GM21447 (cell line): ENCODE results near the gene RNF145.
A peak's percentile ranks its signal among the peaks of the same experiment; 100 is the strongest.
"Not testable (repeated sequence)": the region's sequence is repeated elsewhere in the genome, so short reads cannot be mapped to it uniquely, and the experiment has no call there.

ENCODE experiments used
- ATAC-seq: cut with Tn5 transposase; IDR thresholded peaks from one replicate; pipeline ENCODE4 v1.9.1; 2021; ENCODE audit not compliant: unreplicated experiment

RNF145 gene

DNA sequence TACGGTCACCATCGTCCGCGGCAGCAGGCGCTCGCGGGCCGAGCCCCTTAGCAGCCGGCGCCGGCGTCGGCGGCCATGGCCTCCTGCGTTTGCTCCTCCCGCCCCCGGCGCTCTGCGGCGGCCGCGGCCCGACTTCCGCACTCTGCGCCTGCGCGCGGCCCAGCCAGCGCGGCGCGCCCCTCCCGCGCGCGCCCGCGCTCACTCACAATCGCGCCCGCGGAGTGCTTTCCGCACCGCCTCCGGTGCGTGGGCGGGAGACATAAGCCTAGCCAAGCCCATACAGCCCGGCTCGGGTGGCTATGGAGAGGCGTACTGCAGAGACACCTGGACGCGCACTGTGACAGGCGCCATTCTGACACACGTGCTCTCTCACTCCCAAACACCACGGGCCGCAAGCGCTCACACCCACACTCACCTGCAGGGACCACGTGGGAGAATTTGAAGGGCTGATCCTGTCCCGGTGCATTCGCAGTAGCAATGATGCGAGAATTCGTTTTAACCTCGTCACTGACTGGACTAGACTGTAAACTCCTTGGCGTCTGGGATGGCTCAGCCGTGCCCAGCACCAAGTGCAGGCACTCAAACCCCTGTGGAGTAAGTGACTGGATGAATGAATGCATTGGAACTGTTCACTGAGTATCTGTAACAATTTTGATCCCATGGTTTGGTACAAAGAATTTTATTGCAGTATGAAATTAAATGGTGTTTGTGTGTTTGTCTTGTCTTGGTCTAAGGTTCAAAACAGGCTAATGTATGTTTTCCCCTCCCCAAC, at the start of gene RNF145:
Gene RNF145 (minus strand): TSS at position 116 of the 772 bp plus-strand sequence. CDS start 5,936 bp downstream, outside the sequence.
- peak; percentile 65 for ATAC-seq

- ATAC-seq, result no peak
Measured at GRCh38 chr5:159258361-159258760, 49.0 kb upstream of the RNF145 start.

- ATAC-seq, result no peak
Measured at GRCh38 chr5:159257629-159258283, 48.4 kb upstream of the RNF145 start.

DNA sequence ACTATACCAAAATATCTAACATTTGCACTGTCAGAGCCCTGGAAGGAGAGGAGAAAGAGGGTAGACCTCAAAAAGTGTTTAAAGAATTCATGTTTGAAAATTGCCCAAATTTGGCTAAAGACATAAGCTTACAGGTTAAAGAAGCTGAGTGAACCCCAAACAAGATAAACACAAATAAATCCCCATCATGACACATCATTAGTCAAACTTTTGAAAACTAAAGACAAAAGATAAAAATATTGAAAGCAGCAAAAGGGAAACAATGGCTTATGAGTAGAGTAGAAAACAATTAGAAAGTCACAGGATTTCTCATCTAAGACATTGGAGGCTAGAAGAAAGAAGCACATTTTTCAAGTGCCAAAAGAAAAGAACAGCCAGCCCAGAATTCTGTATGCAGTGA, 47.7 kb upstream of the RNF145 start:
- no peak for ATAC-seq

- ATAC-seq, result no peak
Measured at GRCh38 chr5:159252195-159252594, 42.8 kb upstream of the RNF145 start.

DNA sequence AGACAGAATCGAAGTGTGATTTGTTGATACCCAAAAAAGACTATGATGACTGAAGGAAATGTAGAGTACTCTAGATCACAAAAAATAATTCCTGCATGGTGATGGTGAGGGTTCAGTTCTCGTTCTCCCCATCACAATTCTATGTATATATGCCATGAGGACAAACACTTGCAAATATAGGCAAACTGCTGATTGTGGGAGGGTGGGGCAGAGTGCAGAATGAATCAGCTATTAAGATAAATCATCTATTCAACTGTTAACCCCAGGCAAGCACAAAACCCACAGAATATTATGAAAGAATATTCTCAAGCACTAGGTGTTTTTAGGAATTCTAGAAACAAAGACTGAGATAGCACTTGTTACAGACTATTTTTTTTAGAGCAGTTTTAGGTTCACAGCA, 39.8 kb upstream of the RNF145 start:
- no peak for ATAC-seq

DNA sequence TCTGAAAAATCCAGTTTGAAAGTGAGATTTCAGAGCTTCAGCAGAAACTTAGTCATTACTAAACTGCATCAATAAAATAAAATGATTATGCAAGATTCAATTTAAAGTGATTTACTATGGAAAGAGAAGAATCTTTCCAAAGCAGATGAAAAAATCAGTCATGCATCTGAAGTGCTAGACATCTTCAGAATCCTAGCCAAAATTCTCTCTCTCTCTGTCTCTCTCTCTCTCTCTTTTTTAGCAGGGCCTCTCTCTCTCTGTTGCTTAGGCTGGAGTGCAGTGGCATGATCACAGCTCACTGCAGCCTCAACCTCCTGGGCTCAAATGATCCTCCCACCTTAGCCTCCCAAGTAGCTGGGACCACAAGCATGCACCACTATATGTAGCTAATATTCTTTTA, 35.5 kb upstream of the RNF145 start:
- ATAC-seq, result no peak

GRCh38 chr5:159244163-159244562, 34.8 kb upstream of the RNF145 start:
- ATAC-seq, result no peak

- ATAC-seq, result no peak
Measured at GRCh38 chr5:159243385-159243784, 34.0 kb upstream of the RNF145 start.

DNA sequence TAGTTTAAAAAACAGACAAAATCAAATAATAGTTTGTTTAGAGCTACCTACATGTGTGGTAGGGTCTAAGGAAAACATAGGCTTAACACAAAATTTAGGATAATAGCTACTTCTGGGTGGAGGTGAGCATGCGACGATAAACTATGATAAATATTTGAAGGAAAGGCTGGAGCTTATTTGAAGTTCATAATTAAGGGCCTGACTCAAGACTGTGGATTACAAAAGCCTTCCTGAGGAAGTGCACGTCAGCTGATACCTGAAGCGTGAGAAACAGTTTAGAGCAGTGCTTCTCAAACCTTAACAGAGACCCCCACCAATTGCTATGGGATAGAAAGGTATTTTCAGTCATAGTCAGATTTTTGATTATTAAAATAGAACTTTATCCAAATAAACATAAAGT, 33.3 kb upstream of the RNF145 start:
- ATAC-seq, result no peak

GRCh38 chr5:159241946-159242552, 32.7 kb upstream of the RNF145 start:
- no peak for ATAC-seq

- ATAC-seq, result no peak
Measured at GRCh38 chr5:159240301-159240870, 31.0 kb upstream of the RNF145 start.

DNA sequence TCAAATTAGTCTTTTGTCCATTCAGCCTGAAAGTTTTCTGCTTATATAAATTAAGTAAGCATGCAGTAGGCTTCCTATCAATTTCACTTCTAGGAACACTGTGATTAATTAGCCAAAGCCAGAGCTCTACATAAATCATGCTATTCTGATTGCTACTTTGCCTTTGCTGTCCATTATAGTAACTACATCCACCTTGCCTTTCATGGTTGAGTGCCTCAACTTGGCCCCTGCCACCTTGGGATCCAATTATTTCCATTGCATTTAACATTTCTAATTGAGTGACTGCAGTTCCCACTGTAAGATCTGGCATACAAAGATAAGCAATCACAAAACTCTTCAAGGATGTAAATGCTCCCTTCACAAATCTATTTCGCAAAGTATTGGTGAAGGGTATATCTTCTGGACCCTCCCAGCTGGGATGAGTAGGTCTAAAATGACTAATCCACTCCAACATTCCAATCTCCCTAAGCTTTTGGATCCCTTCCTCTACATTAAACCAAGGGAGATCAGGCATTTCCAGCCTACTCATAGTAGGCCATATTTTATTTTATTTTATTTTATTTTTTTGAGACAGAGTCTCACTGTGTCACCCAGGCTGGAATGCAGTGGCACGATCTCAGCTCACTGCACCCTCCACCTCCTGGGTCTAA, 26.6 kb upstream of the RNF145 start:
- not testable (repeated sequence) for ATAC-seq

DNA sequence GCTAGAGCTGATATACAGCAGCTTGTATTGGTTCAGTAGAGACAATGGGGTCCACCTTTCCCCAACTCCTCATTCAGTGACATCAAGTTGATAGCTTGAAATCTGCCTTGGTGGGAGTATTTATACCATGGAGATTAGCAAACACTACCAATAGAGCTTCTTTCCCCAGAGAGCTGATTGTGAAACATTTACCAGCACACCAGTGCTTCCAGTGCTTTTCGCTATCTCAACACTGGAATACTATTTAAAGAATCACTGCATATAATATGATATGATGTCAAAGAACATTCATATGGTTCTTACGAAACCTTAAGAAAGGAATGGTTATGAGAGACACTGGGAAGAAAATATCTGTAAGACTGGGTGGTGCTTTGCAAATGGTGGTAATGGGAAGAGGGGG, 21.8 kb upstream of the RNF145 start:
- ATAC-seq, result no peak

GRCh38 chr5:159230657-159231056, 21.3 kb upstream of the RNF145 start:
- ATAC-seq, result no peak

DNA sequence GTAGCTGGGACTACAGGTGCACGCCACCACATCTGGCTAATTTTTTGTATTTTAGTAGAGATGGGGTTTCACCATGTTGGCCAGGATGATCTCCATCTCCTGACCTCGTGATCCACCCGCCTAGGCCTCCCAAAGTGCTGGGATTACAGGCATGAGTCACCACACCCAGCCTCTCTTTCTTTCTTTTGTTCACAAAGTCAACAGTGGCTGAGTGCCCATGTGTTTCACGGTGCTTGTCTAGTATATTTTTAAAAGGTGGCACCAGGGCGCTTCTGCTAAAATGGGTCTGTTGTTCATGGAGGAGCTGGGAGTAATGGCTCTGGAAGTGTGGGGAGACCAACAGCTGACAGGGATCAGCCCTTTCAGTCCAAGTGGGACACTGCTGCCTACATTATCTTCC, 18.7 kb upstream of the RNF145 start:
- not testable (repeated sequence) for ATAC-seq

DNA sequence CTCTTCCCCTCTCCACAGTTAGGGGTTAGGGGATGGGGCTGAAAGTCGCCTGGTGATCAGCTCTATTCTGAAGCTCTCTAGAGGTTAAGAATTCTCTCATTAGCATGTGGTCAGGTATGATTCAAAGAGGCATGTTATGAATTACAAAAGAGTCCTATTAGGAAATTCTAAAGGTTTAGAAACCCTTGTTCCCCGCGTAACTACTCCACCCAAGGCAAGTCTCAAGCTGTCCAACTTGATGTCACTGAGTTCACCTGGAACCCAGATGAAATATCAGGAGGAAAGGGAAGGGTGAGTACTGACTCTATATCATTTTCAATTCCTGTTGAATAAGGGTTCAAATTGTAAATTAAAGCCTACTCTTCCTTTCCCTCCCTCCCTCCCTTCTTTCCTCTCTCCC, 18.1 kb upstream of the RNF145 start:
- ATAC-seq, result no peak

DNA sequence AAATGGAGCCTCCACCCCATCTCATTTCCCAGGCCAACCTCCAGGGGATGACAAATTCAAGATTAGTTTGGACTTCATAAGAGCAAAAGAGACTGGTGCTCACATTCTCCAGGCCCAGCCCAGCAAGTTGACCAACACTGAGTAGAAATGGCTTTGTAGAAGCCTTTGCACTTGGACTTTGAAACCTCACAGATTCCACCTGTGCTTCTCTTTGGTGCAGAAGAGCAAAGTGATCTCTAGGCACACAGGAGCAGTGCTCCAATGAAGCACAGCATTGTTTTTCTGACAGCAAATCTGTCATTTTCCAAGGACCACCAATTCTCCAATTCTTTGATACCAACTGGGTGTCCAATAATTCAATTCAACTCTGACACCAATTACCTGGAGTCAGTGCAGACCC, 17.1 kb upstream of the RNF145 start:
- no peak for ATAC-seq

DNA sequence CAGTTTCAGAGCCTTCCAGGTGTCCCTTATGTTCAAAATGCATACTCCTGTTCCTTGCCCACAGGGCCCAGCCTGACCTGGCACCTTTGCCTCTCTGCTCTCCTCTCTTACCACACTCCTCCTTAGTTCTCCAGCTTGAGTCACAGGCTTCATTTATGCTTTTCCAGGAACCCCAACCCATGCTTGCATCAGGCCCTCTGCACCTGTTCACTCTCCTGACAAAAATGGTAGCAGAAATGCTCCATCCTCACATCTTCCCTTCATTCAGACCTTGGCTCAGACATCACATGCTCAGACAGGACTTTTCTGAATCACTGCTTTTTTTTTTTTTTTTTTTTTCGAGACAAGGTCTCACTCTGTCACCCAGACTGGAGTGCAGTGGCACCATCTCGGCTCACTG, 15.1 kb upstream of the RNF145 start:
- ATAC-seq, result no peak

DNA sequence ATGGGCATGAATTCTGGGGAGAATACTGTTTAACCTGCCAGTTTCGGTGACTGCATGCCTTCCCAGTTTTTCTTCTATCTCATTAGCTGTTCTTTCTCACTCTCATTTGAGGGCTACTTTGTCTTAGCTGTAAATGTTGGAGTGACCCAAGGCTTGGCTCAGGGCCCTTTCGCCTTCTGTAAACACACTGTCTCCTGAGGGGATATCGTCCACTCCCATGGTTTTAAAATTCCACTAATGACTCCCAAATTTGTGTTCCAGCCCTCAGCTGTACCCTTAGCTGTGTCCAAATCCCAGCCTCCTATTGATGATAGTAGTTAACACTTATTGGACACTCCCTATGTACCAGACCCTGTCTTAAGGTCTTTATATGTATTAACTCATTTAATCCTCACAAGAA, 14.1 kb upstream of the RNF145 start:
- ATAC-seq, result no peak

GRCh38 chr5:159220206-159220605, 10.9 kb upstream of the RNF145 start:
- ATAC-seq, result no peak
